ENCODE data around the gene CLCA2.

Gene CLCA2

GRCh38 chr1:86429122-86429725, 5.3 kb downstream of the CLCA2 start:
- no peak for DNase-seq (ENCODE audit: low spot score)

GRCh38 chr1:86429835-86430234, 5.9 kb downstream of the CLCA2 start:
- no peak for DNase-seq (ENCODE audit: low spot score)

GRCh38 chr1:86430376-86430775, 6.4 kb downstream of the CLCA2 start:
- DNase-seq (ENCODE audit: low spot score), result no peak

GRCh38 chr1:86434059-86434458, 10.1 kb downstream of the CLCA2 start:
- DNase-seq (ENCODE audit: low spot score), result no peak

GRCh38 chr1:86435327-86435726, 11.4 kb downstream of the CLCA2 start:
- no peak for DNase-seq (ENCODE audit: low spot score)

GRCh38 chr1:86436041-86436440, 12.1 kb downstream of the CLCA2 start:
- DNase-seq (ENCODE audit: low spot score), result no peak

- no peak for DNase-seq (ENCODE audit: low spot score)
Measured at GRCh38 chr1:86441581-86441980, 17.6 kb downstream of the CLCA2 start.

- no peak for DNase-seq (ENCODE audit: low spot score)
Measured at GRCh38 chr1:86441997-86442396, 18.0 kb downstream of the CLCA2 start.

GRCh38 chr1:86445919-86446318, 21.9 kb downstream of the CLCA2 start:
- no peak for DNase-seq (ENCODE audit: low spot score)

GRCh38 chr1:86447198-86447790, 23.3 kb downstream of the CLCA2 start:
- no peak for DNase-seq (ENCODE audit: low spot score)

GRCh38 chr1:86448670-86449069, 24.7 kb downstream of the CLCA2 start:
- DNase-seq (ENCODE audit: low spot score), result no peak

- DNase-seq (ENCODE audit: low spot score), result no peak
Measured at GRCh38 chr1:86449103-86449502, 25.1 kb downstream of the CLCA2 start.

- DNase-seq (ENCODE audit: low spot score), result no peak
Measured at GRCh38 chr1:86450847-86451246, 26.9 kb downstream of the CLCA2 start.

GRCh38 chr1:86453664-86454063, 29.7 kb downstream of the CLCA2 start:
- no peak for DNase-seq (ENCODE audit: low spot score)

- DNase-seq (ENCODE audit: low spot score), result no peak
Measured at GRCh38 chr1:86455073-86455472, 31.1 kb downstream of the CLCA2 start.

GRCh38 chr1:86460998-86461397, 37.0 kb downstream of the CLCA2 start:
- no peak for DNase-seq (ENCODE audit: low spot score)

GRCh38 chr1:86461482-86461881, 37.5 kb downstream of the CLCA2 start:
- no peak for DNase-seq (ENCODE audit: low spot score)

- DNase-seq (ENCODE audit: low spot score), result no peak
Measured at GRCh38 chr1:86464819-86465218, 40.8 kb downstream of the CLCA2 start.

GRCh38 chr1:86466109-86466844, 42.3 kb downstream of the CLCA2 start:
- DNase-seq (ENCODE audit: low spot score), result no peak

GRCh38 chr1:86466986-86467385, 43.0 kb downstream of the CLCA2 start:
- no peak for DNase-seq (ENCODE audit: low spot score)

- DNase-seq (ENCODE audit: low spot score), result no peak
Measured at GRCh38 chr1:86468501-86468977, 44.6 kb downstream of the CLCA2 start, which contains the start of gene CLCA1. TSS of gene CLCA1 (plus strand) at chr1:86468927. CDS start at chr1:86468972, 45 bp downstream.

GRCh38 chr1:86470859-86471258, 46.9 kb downstream of the CLCA2 start:
- no peak for DNase-seq (ENCODE audit: low spot score)

- DNase-seq (ENCODE audit: low spot score), result no peak
Measured at GRCh38 chr1:86471291-86471690, 47.3 kb downstream of the CLCA2 start.

Data from germinal center (tissue), 1 donor.